T follicular helper cell (primary cell): ENCODE measurements around the gene GCH1.
A peak's percentile ranks its signal among the peaks of the same experiment; 100 is the strongest.
"Not testable (repeated sequence)": the region's sequence is repeated elsewhere in the genome, so short reads cannot be mapped to it uniquely, and the experiment has no call there.

Experiments
- DNase-seq: peaks from one replicate; pipeline ENCODE4 v3.0.0-alpha.2; 2020; ENCODE audit warnings: low read depth
- total RNA-seq, 2 experiments: gene quantifications; one replicate each; lab custom pipeline; 2026; lab: John Stamatoyannopoulos, UW

GCH1 gene, protein sequence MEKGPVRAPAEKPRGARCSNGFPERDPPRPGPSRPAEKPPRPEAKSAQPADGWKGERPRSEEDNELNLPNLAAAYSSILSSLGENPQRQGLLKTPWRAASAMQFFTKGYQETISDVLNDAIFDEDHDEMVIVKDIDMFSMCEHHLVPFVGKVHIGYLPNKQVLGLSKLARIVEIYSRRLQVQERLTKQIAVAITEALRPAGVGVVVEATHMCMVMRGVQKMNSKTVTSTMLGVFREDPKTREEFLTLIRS
- total RNA-seq, result 47.8 to 95.3 reads per million in 2 experiments

DNA sequence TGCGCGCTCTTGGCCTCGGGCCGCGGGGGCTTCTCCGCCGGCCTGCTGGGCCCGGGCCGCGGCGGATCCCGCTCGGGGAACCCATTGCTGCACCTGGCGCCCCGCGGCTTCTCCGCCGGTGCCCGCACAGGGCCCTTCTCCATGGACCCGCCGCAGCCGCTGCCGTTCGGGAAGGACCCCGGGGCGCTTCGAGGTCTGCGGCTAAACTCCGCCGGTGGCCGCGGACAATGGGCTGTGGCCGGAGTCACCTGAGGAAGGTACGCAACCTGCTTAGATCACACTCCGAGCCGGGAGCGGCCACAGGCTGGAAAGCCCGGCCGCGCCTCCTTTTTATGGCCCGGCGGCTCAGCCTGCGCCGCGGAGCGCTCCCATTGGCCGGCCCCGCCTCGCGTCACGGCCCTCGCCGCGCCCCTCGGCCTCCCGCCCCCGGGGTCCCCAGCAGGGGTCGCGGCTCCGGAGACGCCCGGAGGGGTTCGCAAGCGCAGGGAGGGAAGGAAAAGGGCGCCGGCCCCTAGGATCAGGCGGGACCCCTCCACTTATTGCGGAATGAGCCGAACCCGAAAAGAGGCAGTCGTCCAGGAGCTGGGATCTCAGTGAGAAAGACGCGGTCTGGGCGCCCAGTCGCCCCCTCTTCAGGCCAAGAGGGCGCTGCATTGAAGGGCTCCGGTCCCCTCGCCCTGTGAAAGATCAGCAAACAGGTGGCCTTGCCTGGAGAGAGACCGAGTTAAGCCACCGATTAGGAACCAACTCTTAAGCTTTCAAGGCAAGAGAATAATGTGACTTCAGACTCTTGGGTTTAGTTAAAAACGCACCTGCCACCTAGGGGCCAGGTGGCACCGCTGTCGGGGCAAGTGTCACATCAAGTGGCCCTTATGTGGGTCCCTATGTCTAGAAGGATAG, at the start of gene GCH1:
Gene GCH1, minus strand, starts transcription at position 306 of the 900 bp plus-strand sequence. Its CDS starts 163 bp downstream, at position 143.
- DNase-seq, result peak; percentile 67

DNA sequence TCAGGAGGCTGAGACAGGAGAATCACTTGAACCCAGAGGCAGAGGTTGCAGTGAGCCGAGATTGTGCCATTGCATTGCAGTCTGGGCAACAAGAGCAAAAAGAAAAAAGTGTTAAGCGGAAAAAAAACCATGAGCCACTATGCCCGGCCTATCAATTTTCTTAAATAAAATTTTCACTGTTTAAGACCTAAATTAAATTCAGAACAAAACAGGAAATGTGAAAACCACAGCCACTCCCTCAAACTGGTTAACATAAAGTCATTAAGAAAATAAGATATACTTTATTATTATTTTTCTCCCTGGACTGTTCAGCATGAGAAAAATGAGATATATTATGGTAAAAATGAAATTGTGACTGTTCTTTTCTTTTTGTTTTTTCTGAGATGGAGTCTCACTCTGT, 44.6 kb upstream of the GCH1 start:
- DNase-seq, result no peak

DNA sequence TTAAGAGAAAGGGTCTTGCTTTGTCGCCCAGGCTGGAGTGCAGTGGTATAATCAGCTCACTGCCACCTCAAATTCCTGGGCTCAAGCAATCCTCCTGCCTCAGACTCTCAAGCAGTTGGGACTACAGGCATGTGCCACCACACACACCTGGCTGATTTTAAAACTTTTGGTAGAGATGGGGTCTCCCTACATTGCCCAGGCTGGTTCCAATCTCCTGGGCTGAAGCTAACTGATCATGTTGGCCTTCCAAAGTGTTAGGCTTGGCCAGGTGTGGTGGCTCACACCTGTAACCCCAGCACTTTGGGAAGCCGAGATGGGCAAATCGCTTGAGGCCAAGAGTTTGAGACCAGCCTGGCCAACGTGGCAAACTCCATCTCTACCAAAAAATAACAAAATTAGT, 43.9 kb upstream of the GCH1 start:
- no peak for DNase-seq

DNA sequence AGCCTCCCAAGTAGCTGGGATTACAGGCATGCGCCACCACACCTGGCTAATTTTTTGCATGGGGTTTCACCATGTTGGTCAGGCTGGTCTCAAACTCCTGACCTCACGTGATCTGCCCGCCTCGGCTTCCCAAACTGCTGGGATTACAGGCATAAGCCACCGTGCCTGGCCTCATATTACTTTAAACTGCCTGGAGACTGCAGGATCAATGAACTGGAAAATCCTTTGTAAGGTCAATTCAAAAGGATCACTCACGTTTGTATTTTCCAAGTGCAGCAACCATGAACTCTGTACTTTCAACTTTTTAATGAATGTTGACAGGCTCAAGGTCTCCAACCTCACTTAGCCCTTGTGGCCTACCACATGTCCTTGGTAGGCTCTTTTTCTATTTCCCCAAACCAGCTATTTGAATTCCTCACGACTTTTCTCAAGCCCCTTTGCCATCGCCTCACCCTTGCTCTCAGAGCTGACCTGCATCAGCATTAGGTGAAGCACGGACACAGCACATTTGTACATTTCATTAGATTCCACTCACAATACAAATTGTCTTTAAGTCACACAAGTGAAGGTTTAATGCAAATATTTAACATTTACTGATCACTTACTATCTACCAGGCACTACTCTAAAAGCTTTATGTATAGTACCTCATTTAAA, 42.2 kb upstream of the GCH1 start:
- no peak for DNase-seq

DNA sequence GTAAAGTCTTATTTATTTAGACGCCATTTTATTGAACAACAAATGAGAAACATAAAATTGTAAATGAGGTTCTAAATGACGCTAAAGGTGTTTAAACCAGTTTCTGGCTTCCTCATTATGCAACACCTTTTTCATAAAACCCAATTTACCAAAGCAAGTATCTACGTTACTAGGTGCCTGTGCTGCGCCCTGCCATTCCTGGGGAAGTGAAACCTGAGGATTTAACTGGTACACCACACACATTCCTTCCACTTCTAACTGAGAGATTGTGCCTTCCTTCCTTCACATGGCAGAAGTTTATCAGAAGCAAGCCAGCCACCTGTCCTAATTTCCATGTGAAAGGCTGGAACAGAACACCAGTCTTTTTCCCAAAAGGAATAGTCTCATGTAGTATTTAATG, 40.3 kb upstream of the GCH1 start:
- DNase-seq, result no peak

DNA sequence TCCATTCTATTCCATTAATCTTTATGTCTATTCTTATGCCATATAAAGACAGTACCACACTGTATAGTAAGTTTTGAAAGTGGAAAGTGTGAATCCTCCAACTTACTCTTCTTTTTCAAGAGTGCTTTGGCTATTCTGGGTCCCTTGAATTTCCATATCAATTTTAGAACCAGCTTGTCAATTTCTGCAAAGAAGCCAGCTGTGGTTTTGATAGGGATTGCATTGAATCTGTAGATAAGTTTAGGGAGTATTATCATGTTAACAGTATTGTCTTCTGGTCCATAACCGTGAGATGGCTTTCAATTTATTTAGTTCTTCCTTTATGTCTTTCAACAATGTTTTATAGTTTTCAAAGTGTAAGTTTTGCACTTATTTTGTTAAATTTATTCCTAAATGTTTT, 34.2 kb upstream of the GCH1 start:
- DNase-seq, result no peak

DNA sequence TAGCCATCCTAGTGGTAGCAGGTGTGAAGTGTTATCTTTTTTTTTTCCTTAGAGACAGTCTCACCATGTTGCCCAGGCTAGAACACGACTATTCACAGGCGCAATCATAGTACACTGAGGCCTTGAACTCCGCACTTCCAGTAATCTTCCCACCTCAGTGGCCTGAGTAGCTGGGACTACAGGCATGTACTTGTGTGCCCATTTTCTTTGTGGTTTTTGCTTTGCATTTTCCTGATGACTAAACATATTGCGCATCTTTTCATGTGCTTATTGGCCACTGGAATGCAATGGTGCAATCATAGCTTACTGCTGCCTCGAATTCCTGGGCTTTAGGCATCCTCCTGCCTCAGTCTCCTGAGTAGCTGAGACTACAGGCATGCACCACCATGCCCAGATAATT, 33.3 kb upstream of the GCH1 start:
- DNase-seq, result no peak

DNA sequence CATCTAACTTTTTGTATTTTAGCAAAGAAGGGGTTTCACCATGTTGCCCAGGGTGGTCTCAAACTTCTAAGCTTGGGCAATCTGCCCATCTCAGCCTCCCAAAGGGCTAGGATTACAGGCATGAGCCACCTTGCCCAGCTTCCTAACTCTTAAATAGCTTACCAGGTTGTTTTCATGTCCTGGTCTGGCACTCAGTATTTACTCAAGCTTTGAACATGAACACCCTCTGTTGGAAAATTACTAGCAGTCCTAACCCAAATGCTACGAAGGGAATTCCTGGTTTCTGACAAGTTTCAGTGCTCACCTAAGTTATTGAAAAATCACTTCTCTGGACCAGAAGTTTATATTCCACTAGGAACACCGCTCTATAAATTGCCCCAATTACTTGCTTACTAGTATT, 32.5 kb upstream of the GCH1 start:
- DNase-seq, result no peak

DNA sequence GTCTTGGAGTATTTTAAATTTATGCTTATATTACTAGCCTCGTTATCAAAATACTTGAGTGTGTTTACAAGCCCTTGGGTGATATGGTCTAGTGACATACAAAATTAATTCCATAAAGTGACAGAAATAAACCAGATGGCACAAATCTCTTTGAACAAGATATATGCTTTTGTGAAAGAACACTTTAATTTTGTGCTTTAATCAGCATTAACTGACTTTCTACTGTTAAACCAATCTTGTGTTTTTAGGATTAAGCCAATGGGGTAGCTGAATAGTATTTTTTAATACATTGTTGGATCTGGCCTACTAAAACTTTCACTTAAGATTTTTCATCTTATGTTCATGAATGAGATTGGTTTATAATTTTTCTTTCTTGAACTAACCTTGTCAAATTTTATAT, 30.4 kb upstream of the GCH1 start:
- DNase-seq, result no peak

DNA sequence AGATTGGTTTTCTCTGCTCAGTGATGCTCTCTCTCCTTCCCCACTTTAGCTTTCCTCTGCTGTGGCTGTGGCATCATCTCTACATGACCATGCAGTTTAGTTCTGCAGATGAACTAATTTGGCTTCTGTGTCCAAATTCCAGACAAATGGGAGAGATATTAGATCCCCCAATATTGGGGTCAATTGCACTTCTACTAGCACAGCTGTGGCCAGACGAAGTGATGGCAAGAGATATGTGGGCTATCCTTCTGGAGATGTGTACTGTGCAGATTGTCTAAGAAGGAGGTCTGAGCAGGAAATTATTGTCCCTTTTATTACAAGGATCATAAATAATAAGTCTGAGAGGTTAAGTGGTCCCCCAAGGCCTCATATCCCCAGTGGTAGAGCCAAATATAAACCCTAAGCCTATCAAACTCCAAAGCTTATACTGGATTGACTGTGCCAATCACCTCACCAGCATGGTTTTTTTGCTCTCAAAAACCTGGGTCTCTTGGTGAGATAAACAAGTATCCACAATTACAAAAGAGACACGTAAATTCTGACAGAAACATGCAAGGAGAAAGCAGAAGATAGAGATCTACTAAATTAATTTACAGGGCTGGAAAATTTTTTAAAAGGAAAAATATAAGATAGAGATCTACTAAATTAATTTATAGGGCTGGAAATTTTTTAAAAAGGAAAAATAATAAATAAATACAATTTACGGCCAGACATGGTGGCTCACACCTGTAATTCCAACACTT, 29.1 kb upstream of the GCH1 start:
- no peak for DNase-seq

DNA sequence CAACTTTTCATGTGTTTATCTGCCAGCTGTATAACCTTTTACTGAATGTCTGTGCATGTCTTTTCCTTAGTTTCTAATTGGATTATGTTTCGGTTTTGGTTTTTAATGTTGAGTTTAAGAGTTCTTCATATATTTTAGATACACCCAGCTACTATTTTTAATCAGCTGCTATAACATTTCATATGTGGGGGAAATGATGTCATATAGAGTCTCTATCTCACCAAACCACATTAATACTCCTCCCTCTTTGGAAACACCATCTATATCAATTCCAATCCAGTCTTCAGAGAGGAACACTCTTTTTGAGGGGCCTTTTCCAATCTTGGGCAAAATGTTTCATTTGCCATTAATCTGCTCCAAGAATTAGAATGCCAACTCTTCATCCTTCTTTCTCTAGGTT, 28.5 kb upstream of the GCH1 start:
- no peak for DNase-seq

DNA sequence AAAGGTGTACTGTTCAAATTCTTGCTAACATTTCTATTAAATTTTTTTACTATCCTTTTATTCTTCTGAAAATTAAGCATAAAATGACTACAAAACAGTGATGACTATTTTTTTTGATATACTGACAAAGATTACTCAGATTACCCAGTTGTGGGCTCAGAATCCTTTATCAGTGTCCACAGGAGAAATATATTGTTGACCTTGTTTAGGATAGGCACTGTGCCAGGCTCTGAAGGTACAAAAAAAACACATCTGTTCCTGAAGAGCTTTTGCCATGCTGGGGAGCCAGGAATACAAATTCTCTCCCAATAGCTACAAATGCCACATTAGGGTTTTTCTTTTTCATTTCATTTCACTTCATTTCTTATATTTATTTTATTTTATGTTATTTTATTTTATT, 26.9 kb upstream of the GCH1 start:
- DNase-seq, result no peak

DNA sequence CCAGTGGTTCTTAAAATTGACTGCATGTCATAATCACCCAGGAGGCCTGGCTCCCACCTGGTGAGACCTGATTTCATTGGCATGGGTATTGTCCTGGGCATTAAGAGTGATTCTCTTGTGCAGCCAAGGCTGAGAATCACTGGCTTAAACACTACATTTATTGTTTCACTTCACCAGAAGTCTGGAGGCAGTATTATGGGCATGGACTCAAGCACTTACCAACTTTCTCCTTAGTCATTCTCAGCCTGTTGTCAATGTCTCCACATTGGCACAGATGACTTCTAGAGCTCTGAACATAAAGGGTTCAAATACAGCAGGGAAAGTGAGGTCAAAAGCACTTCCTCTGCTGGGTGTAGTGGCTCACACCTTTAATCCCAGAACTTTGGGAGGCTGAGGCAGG, 25.6 kb upstream of the GCH1 start:
- DNase-seq, result no peak

DNA sequence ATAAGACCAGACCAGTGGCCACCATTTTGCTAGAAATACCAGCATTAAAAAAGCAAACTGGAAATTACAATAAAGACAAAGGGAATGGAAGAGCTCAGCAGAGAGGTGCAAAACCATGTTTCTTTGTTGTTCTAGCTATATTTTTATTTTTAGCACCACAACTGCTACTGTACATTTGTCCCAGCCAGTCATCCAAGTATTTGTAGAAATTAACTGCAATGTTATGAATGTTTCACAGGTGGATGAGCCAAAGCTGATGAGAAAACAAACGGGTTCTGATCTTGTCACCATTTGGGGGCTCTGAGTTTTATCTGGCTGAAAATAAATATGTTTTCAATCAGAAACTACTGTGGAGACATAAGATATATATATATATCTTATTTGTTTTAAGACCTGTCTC, 24.9 kb upstream of the GCH1 start:
- no peak for DNase-seq

DNA sequence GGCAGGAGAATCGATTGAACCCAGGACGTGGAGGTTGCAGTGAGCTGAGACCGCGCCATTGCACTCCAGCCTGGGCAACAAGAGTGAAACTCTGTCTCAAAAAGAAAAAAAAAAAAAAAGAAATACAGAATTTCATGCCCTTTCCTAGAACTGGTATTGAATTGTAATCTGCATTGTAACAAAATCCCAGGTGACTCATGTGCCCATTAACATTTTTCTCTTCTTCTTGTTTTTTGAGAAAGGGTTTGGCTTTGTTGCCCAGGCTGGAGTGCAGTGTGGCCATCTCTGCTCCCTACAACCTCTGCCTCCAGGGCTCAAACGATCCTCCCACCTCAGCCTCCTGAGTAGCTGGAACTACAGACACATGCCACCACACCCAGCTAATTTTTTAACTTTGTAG, 23.9 kb upstream of the GCH1 start:
- DNase-seq, result not testable (repeated sequence)

DNA sequence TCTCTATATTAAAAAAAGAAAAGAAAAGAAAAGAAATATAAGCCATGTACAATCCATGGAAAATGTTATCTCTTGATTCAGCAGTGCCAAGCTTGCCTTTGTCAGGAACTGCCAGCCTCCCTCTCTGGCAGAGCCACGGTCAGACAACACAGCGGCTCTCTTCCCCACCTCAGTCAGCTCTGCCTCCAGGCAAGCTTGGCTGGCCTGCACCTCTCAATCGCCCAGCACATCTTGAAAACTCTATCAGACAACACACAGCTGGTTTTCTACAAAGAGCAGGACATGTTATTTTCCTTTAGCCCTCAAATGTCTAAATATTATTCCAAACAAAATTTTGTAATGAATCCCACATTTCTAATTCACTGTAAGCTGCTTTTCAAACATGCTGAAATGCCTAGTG, 20.0 kb upstream of the GCH1 start:
- no peak for DNase-seq

DNA sequence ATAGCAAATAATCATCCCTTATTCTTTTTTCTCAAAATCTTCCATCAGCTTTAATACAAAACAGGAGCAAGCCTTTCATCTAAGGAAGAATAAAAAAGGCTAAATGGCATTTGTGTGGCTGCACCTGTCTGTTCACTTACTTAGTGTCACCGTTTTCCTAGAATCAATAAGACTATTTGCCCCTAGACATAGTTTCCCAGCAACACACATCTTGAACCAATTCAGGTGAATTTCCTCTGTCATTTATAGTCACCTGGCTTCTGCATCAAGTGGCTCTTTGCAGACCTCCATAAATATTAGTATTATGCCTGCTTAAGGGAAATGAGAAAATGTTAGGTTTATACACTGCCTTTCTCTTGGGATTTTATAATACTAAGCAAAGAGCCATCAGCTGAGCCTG, 17.4 kb upstream of the GCH1 start:
- no peak for DNase-seq

DNA sequence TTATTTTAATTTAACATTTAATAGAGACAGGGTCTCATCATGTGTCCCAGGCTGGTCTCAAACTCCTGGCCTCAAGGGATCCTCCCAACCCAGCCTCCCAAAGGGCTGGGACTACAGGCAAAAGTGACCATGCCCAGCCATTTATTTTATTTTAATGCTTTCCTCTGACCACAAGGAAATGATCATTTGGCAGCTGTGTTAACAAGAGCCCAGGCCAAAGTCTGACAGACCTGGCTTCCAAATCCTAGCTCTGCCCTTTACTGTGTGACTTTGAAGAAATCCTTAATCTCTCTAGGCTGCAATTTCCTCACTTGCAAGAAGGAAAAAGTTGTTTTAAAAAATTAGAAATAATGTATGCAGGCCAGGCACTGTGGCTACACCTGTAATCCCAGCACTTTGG, 16.7 kb upstream of the GCH1 start:
- DNase-seq, result no peak

DNA sequence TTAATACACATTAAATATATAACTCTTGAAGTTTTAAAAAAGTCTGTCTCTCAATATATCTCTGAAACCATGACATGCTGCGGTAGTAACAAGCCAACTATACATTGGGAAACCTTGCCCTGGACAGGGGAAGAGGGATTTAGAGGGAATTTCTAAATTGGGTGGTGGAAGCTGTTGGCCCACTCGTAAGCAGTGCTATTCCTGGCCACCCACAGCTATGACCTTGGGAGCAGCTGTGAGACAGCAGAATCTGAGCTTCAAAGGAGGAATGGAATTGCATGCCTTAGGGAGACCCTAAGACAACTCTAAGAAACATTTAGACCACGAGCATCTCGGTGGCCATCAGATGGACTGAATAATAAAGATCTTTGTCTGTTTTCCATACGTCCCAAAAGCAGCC, 15.8 kb upstream of the GCH1 start:
- no peak for DNase-seq

DNA sequence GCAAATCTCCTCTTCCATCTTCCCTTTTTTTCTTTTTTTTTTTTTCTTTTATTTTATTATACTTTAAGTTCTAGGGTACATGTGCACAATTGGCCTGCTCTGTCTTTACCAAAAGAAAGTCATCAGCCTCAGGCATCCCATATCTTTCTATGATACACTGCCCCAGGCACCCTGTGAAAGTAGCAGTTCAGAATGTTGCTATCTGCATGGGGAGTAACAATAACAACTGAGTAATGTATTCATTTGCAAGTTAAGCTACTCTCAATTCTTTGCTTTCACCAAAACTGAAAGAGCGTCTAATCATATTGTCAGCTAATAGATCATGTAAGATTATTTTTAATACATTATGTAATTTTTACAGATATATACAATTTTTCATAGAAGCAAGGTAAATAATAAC, 13.5 kb upstream of the GCH1 start:
- no peak for DNase-seq

DNA sequence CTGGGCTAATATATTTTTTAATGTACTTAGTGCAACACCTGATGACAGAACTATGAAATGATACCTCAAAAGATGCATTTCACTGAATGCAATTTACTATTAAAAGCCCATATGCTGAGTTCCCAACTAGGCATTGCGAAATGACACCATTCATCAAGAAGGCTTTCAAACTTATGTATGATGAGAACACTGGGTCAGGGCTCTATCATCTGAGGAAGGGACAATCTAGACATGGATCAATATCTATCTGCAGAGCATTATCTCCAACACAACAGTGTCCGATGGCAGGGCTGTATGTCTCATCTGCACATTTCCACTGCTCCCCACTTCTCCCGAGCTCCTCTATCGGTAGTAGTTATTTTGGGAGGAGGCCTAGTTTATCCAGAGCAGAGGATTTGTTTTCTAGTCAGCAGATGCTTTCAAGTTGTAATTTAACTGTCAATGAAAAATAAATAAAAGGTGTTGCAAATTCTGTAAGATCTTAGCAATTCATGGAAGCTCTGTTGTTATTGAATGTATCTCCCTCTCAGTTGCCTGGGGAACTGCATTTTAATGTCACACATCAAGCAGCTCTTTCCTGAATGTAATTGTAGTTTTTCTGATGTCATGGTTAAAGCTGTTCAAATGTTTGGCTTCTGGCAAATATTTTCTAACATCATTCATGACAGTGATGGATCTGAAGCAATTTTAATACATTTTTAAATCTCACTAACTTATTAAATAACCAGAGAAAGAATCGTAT, 7.4 kb upstream of the GCH1 start:
- no peak for DNase-seq

DNA sequence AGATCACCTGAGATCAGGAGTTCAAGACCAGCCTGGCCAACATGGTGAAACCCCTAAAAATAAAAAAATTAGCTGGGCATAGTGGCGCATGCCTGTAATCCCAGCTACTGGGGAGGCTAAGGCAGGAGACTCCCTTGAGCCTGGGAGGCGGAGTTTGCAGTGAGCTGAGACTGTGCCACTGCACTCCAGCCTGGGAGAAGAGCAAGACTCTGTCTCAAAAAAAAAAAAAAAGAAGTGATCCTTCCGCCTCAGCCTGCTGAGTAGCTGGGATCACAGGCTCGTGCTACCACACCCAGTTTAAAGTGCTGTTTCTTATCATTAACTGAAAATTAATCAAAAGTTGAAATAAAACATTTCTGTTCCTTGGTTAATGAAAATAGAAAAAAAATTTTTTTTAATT, 6.3 kb upstream of the GCH1 start:
- DNase-seq, result not testable (repeated sequence)
